K562 (cell line): ENCODE data around the gene MZB1.
"Not testable (repeated sequence)": the region's sequence is repeated elsewhere in the genome, so short reads cannot be mapped to it uniquely, and the experiment has no call there.

Experiments used
- CREM ChIP-seq: IDR thresholded peaks from 2 replicates; pipeline ENCODE4 v1.6.1; 2014; ENCODE audit warnings: antibody characterized with exemption, low read depth
- DPF2 ChIP-seq: fragments of 450-650 bp; IDR thresholded peaks from 2 replicates; pipeline ENCODE4 v1.6.1; 2016
- GATAD2A ChIP-seq: fragments of 450-650 bp; IDR thresholded peaks from 2 replicates; pipeline ENCODE4 v1.6.1; 2017
- MYBL2 ChIP-seq, 2 experiments: fragments of 450-650 bp in 1 of 2; sonication (generic) in 1 of 2; formaldehyde crosslinking in 1 of 2; IDR thresholded peaks; 2 replicates each; pipeline versions ENCODE4 v1.6.1 to v1.8.1; 2017 to 2022; ENCODE audit warnings: borderline replicate concordance in 1 of 2, inconsistent platforms in 1 of 2, low read depth in 1 of 2, mild to moderate bottlenecking in 1 of 2, missing genetic modification reagents in 1 of 2, moderate library complexity in 1 of 2
- POLR2A ChIP-seq: fragments of 450-650 bp; conservative IDR thresholded peaks from 2 replicates; pipeline ENCODE4 v1.6.1; 2016
- POLR2AphosphoS5 ChIP-seq: IDR thresholded peaks from 2 replicates; pipeline ENCODE4 v1.6.1; 2011; ENCODE audit warnings: mild to moderate bottlenecking, low read depth, low read length, moderate library complexity; ENCODE audit not compliant: control insufficient read depth, insufficient read depth
- TAF1 ChIP-seq: IDR thresholded peaks from 2 replicates; pipeline ENCODE4 v1.6.1; 2011; ENCODE audit warnings: mild to moderate bottlenecking, low read length, moderate library complexity; ENCODE audit not compliant: insufficient read depth, control insufficient read depth, severe bottlenecking; ENCODE audit errors: extremely low read depth
- TF ChIP-seq, protein P1 (sequence below), 3 experiments: IDR thresholded peaks in 2 of 3; conservative IDR thresholded peaks in 1 of 3; 2 replicates each; pipeline ENCODE4 v1.5.1; 2011 to 2012; ENCODE audit warnings: low read length in 3 of 3, mild to moderate bottlenecking in 3 of 3, control low read depth in 2 of 3, improper control_type of control experiment in 1 of 3, inconsistent platforms in 1 of 3, low read depth in 1 of 3, mixed read lengths in 1 of 3, moderate library complexity in 1 of 3; ENCODE audit not compliant: insufficient read depth in 2 of 3
- TF ChIP-seq, protein P2 (sequence below): sonication (generic); formaldehyde crosslinking; IDR thresholded peaks from 2 replicates; pipeline ENCODE4 v1.8.1; 2023; ENCODE audit warnings: mild to moderate bottlenecking, missing genetic modification reagents, moderate library complexity

DNA sequence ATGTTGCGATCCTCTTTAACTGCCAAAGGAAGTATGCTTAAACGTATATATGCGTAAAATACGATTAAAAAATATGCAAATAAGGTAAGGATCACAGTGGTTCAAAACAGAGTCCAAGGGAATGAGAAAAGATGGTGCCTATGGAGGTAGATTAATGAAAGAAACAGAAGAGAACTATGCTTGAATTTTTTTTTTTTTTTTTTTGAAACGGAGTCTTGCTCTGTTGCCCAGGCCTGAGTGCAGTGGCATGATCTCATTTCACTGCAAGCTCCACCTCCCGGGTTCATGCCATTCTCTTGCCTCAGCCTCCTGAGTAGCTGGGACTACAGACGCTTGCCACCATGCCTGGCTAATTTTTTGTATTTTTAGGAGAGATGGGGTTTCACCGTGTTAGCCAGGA, 44.3 kb downstream of the MZB1 start:
- not testable (repeated sequence) for TF ChIP-seq POLR2A; POLR2AphosphoS5; TAF1; CREM; DPF2; GATAD2A; MYBL2 (IDR thresholded peaks at IDR 0.05; ENCODE audit: low read depth); MYBL2 (CRISPR knock-in tag; IDR thresholded peaks at IDR 0.05; ENCODE audit: borderline replicate concordance)
- TF ChIP-seq, protein P1, sequence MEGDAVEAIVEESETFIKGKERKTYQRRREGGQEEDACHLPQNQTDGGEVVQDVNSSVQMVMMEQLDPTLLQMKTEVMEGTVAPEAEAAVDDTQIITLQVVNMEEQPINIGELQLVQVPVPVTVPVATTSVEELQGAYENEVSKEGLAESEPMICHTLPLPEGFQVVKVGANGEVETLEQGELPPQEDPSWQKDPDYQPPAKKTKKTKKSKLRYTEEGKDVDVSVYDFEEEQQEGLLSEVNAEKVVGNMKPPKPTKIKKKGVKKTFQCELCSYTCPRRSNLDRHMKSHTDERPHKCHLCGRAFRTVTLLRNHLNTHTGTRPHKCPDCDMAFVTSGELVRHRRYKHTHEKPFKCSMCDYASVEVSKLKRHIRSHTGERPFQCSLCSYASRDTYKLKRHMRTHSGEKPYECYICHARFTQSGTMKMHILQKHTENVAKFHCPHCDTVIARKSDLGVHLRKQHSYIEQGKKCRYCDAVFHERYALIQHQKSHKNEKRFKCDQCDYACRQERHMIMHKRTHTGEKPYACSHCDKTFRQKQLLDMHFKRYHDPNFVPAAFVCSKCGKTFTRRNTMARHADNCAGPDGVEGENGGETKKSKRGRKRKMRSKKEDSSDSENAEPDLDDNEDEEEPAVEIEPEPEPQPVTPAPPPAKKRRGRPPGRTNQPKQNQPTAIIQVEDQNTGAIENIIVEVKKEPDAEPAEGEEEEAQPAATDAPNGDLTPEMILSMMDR (IDR thresholded peaks at IDR 0.05 in 2 of 3, conservative IDR thresholded peaks at IDR 0.05 in 1 of 3; ENCODE audit: insufficient read depth in 2 of 3, low read depth in 1 of 3, low read length in 3 of 3): not testable (repeated sequence)
- TF ChIP-seq, protein P2, sequence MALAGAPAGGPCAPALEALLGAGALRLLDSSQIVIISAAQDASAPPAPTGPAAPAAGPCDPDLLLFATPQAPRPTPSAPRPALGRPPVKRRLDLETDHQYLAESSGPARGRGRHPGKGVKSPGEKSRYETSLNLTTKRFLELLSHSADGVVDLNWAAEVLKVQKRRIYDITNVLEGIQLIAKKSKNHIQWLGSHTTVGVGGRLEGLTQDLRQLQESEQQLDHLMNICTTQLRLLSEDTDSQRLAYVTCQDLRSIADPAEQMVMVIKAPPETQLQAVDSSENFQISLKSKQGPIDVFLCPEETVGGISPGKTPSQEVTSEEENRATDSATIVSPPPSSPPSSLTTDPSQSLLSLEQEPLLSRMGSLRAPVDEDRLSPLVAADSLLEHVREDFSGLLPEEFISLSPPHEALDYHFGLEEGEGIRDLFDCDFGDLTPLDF: not testable (repeated sequence)
